Measurements from ENCODE around the gene IL6R. TPM values are rescaled to one million over a fixed set of nuclear protein-coding genes. Genes with fewer than 3 reads are reported as not detected.
A peak's percentile ranks its signal among the peaks of the same experiment; 100 is the strongest.
"Not testable (repeated sequence)": the region's sequence is repeated elsewhere in the genome, so short reads cannot be mapped to it uniquely, and the experiment has no call there.

The IL6R gene
- polyA plus RNA-seq, 1 donor from 2014 or later: 6.8 TPM

DNA sequence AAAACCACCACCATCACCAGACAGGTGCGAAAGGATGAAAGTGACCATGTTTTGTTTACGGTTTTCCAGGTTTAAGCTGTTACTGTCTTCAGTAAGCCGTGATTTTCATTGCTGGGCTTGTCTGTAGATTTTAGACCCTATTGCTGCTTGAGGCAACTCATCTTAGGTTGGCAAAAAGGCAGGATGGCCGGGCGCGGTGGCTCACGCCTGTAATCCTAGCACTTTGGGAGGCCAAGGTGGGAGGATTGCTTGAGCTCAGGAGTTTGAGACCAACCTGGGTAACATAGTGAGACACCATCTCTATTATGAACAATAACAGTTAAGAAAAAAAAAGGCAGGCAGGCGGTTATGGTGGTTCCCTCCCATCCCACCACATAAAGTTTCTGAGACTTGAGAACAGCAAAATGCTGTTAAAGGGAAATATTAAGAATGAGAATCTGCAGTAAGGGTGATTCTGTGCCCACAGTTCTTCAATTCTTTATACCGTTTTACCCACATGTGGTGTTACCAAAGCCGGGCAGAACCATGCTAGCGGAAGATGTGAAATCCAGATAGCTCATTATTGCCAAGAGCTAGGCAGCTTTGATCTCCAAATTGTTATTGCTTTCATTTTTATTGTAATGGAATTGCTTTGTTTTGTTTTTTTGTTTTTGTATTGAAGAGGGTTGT lies 62.4 kb downstream of the IL6R start:
- Mint-ChIP-seq H3K27ac (no peak overlapping the region), H3K4me3 (no peak overlapping the region), H3K27me3 (no peaks in the 10 kb centered on the region), H3K9me3 (no peaks in the 10 kb centered on the region), H3K36me3 (peaks cover 1% of the 10 kb centered on the region), H3K4me1 (peaks cover 12 to 17% (median 16%) of the 10 kb centered on the region in 3 donors)

GRCh38 chr1:154468535-154469250 lies 63.5 kb downstream of the IL6R start:
- Mint-ChIP-seq H3K36me3 (peaks cover 1% of the 10 kb centered on the region), H3K27me3 (no peaks in the 10 kb centered on the region), H3K4me1 (peaks cover 12 to 17% (median 16%) of the 10 kb centered on the region in 3 donors), H3K27ac (no peak overlapping the region), H3K9me3 (no peaks in the 10 kb centered on the region), H3K4me3 (no peak overlapping the region)

- Mint-ChIP-seq H3K4me1 (peaks cover 12 to 17% (median 16%) of the 10 kb centered on the region in 3 donors), H3K27ac (no peak overlapping the region), H3K27me3 (no peaks in the 10 kb centered on the region), H3K36me3 (peaks cover 1% of the 10 kb centered on the region), H3K9me3 (no peaks in the 10 kb centered on the region), H3K4me3 (no peak overlapping the region)
These were observed 64.9 kb downstream of the IL6R start for GRCh38 chr1:154469844-154470560.

DNA sequence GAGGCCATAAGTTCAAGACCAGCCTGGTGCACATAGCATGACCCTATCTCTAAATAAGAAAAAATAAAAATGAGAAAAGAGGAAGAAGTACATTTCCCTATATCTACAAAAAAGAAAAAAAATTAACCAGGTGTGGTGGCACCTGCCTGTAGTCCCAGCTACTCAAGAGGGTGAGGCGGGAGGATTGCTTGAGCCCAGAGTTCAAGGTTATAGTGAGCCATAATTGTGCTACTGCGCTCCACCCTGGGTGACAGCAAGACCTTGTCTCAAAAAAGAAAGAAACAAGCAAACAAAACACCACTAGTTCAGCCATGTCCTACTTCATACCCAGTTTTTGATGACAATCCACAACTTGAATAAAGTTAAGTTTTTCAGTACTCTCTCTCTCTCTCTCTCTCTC lies 66.2 kb downstream of the IL6R start:
- H3K9me3 Mint-ChIP-seq: no peaks in the 10 kb centered on the region
- no peak overlapping the region for H3K27ac Mint-ChIP-seq
- H3K4me3 Mint-ChIP-seq: no peak overlapping the region
- peaks cover 6 to 12% (median 12%) of the 10 kb centered on the region in 3 donors for H3K4me1 Mint-ChIP-seq
- H3K27me3 Mint-ChIP-seq: no peaks in the 10 kb centered on the region
- peaks cover 1% of the 10 kb centered on the region for H3K36me3 Mint-ChIP-seq

DNA sequence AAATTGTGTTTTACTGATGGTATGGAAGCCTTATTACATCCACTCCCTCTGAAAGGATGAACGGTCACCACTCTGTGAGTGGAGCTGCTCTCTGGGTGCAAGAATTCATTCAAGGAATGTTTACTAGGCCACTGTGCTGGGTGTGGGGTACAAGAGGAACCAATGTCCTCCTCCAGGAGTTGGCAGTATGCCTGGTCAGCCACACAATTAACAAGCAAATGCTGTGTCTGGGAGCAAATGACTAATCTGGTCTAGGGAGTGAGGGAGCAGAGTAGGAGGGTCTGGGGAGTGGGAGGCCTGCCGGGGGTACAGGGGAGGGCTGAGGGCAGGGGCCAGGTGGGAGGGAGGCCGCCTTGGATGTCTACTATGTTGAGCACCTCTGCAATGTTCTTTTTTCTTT lies 69.7 kb downstream of the IL6R start:
- Mint-ChIP-seq H3K27me3 (no peaks in the 10 kb centered on the region), H3K4me1 (peaks cover 3 to 9% (median 7%) of the 10 kb centered on the region in 3 donors), H3K4me3 (peak overlapping the region in 1 of 4 donors; percentile 12), H3K9me3 (no peaks in the 10 kb centered on the region), H3K27ac (no peak overlapping the region), H3K36me3 (no peaks in the 10 kb centered on the region)

GRCh38 chr1:154476791-154477190 lies 71.6 kb downstream of the IL6R start:
- Mint-ChIP-seq H3K27ac (no peak overlapping the region), H3K4me1 (peaks cover 3 to 5% (median 5%) of the 10 kb centered on the region in 3 donors)

DNA sequence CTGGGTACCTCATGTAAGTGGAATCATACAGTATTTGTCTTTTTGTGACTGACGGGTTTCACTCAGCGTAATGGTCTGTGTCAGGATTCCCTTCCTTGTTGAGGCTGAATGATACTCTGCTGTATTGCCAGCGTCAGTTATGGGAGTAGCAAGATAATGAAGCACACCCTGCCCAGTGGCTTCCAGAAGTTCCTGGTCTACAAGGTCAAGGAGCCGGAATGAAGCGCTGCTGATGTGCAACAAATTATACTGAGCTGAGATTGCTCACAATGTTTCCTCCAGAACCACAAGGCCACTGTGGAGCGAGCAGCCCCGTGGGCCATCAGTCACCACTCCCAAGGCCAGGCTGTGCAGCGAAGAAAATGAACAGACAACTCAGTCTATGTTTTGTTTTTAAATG lies 72.9 kb downstream of the IL6R start:
- Mint-ChIP-seq H3K4me1 (peaks cover 3 to 5% (median 5%) of the 10 kb centered on the region in 3 donors), H3K9me3 (no peaks in the 10 kb centered on the region), H3K36me3 (no peaks in the 10 kb centered on the region), H3K4me3 (no peak overlapping the region), H3K27me3 (no peaks in the 10 kb centered on the region), H3K27ac (no peak overlapping the region)

More at GRCh38 chr1:154476791-154477190, 71.6 kb downstream of the IL6R start:
- Mint-ChIP-seq H3K36me3 (no peaks in the 10 kb centered on the region), H3K9me3 (no peaks in the 10 kb centered on the region), H3K27me3 (no peaks in the 10 kb centered on the region), H3K4me3 (no peak overlapping the region)

GRCh38 chr1:154478639-154479038 lies 73.5 kb downstream of the IL6R start:
- Mint-ChIP-seq H3K4me3 (no peak overlapping the region), H3K9me3 (no peaks in the 10 kb centered on the region), H3K4me1 (peaks cover 3 to 5% (median 5%) of the 10 kb centered on the region in 3 donors), H3K36me3 (no peaks in the 10 kb centered on the region), H3K27ac (no peak overlapping the region), H3K27me3 (peaks cover 2% of the 10 kb centered on the region)

- H3K27ac Mint-ChIP-seq: no peak overlapping the region
- H3K36me3 Mint-ChIP-seq: no peaks in the 10 kb centered on the region
- H3K9me3 Mint-ChIP-seq: no peaks in the 10 kb centered on the region
- peaks cover 3 to 5% (median 4%) of the 10 kb centered on the region in 3 donors for H3K4me1 Mint-ChIP-seq
- peaks cover 2% of the 10 kb centered on the region for H3K27me3 Mint-ChIP-seq
- H3K4me3 Mint-ChIP-seq: no peak overlapping the region
These were observed 74.8 kb downstream of the IL6R start for GRCh38 chr1:154479764-154480421.

- Mint-ChIP-seq H3K36me3 (no peaks in the 10 kb centered on the region), H3K4me1 (peaks cover 3 to 5% (median 4%) of the 10 kb centered on the region in 3 donors), H3K27ac (no peak overlapping the region), H3K9me3 (no peaks in the 10 kb centered on the region), H3K27me3 (peaks cover 2% of the 10 kb centered on the region), H3K4me3 (no peak overlapping the region)
These were observed 75.9 kb downstream of the IL6R start for GRCh38 chr1:154481053-154481452.

- peaks cover 2% of the 10 kb centered on the region for H3K27me3 Mint-ChIP-seq
- H3K4me1 Mint-ChIP-seq: no peaks in the 10 kb centered on the region
- H3K36me3 Mint-ChIP-seq: no peaks in the 10 kb centered on the region
- H3K27ac Mint-ChIP-seq: no peak overlapping the region
- no peaks in the 10 kb centered on the region for H3K9me3 Mint-ChIP-seq
- no peak overlapping the region for H3K4me3 Mint-ChIP-seq
These were observed 79.0 kb downstream of the IL6R start for GRCh38 chr1:154483941-154484803.

- no peaks in the 10 kb centered on the region for H3K9me3 Mint-ChIP-seq
- H3K36me3 Mint-ChIP-seq: no peaks in the 10 kb centered on the region
- peaks cover 2% of the 10 kb centered on the region for H3K27me3 Mint-ChIP-seq
- peaks cover under 1 to 3% (median under 1%) of the 10 kb centered on the region in 3 donors for H3K4me1 Mint-ChIP-seq
- peak overlapping the region in 1 of 3 donors; percentile 59 for H3K27ac Mint-ChIP-seq
- H3K4me3 Mint-ChIP-seq: no peak overlapping the region
These were observed 80.0 kb downstream of the IL6R start for GRCh38 chr1:154485106-154485505.

DNA sequence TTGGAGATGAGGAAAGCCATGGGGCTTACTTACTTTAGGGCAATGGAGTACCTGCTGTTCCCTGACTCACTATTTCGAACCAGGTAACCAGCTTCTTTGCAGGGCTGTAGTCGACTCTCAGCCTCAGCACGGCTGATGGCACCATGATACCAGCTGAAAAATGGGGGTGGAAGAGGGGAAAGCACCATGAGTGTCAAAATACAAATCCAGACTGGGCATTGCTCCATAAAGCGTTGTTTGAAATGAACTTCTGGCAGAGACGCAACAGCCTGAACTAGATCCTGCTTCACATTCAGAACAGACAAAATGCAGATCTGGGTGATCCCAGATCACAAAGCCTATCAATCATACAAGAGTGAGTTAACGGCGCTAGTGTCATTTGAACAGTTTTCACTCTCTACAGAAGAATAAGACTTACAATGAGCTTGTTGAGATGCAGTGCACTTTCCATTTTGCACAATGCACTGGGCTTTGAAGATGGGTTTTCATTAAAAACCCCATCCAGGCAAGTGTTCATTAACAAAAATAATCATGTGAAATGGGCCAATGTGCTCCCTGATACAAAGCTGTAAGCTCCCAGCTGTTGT lies 80.9 kb downstream of the IL6R start:
- no peak overlapping the region for H3K27ac Mint-ChIP-seq
- H3K9me3 Mint-ChIP-seq: peaks cover 0 to 3% (median 0%) of the 10 kb centered on the region in 3 donors
- no peaks in the 10 kb centered on the region for H3K36me3 Mint-ChIP-seq
- peak overlapping the region in 1 of 4 donors; percentile 18 for H3K4me3 Mint-ChIP-seq
- H3K4me1 Mint-ChIP-seq: peaks cover 7 to 12% (median 10%) of the 10 kb centered on the region in 3 donors
- peaks cover 4% of the 10 kb centered on the region for H3K27me3 Mint-ChIP-seq

DNA sequence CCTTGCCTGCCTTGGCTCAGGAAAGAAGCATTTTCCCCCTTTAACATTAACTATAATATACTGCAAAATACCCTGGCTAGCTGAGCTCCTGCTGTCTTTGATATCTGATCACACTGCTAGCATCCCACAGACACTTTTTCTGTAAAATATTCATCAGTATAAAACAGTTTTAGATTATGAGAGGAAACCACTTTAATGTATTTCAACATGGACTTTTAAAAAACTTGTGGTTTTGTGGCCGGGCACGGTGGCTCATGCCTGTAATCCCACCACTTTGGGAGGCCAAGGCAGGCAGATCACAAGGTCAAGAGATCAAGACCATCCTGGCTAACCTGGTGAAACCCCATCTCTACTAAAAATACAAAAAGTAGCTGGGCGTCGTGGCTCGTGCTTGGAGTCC lies 81.6 kb downstream of the IL6R start:
- H3K4me3 Mint-ChIP-seq, H3K27me3 Mint-ChIP-seq, H3K9me3 Mint-ChIP-seq, H3K36me3 Mint-ChIP-seq, H3K27ac Mint-ChIP-seq: not testable (repeated sequence)
- H3K4me1 Mint-ChIP-seq: peaks cover 15 to 19% (median 17%) of the 10 kb centered on the region in 3 donors
